Neuronal stem cell (in vitro differentiated cells): ENCODE measurements around the gene LUC7L2.

ENCODE experiments used
- DNase-seq: peaks from one replicate; pipeline ENCODE4 v3.0.0-alpha.2; 2013; ENCODE audit warnings: low spot score
- H2AFZ ChIP-seq: one replicate; pipeline ENCODE4 v1.6.1; 2013; ENCODE audit warnings: mild to moderate bottlenecking, low read length, inconsistent platforms
- H2AK5ac ChIP-seq: 2 replicates; pipeline ENCODE4 v1.6.1; 2013; ENCODE audit warnings: low read depth, mild to moderate bottlenecking, inconsistent platforms, low read length, moderate library complexity, mixed read lengths
- H2BK120ac ChIP-seq: 2 replicates; pipeline ENCODE4 v1.6.1; 2013; ENCODE audit warnings: low read depth, mild to moderate bottlenecking, inconsistent platforms, low read length, moderate library complexity, mixed read lengths
- H2BK12ac ChIP-seq: one replicate; pipeline ENCODE4 v1.6.1; 2013; ENCODE audit warnings: low read length, inconsistent platforms
- H2BK15ac ChIP-seq: 2 replicates; pipeline ENCODE4 v1.6.1; 2013; ENCODE audit warnings: mild to moderate bottlenecking, low read length, inconsistent platforms, mixed read lengths
- H2BK5ac ChIP-seq: one replicate; pipeline ENCODE4 v1.6.1; 2013; ENCODE audit warnings: inconsistent platforms, mild to moderate bottlenecking, low read length, moderate library complexity
- H3K14ac ChIP-seq: one replicate; pipeline ENCODE4 v1.6.1; 2013; ENCODE audit warnings: low read length, inconsistent platforms
- H3K18ac ChIP-seq: 2 replicates; pipeline ENCODE4 v1.6.1; 2013; ENCODE audit warnings: low read length, inconsistent platforms
- H3K23ac ChIP-seq: 2 replicates; pipeline ENCODE4 v1.6.1; 2013; ENCODE audit warnings: low read depth, mild to moderate bottlenecking, mixed read lengths, low read length, inconsistent platforms; ENCODE audit not compliant: poor library complexity
- H3K27ac ChIP-seq: replicated peaks from 3 replicates; pipeline ENCODE4 v1.5.1; 2013; ENCODE audit warnings: low read length, inconsistent platforms
- H3K27me3 ChIP-seq, 3 experiments: 2 replicates each; pipeline ENCODE4 v1.6.1; 2013; ENCODE audit warnings: low read length in 3 of 3, mild to moderate bottlenecking in 2 of 3, inconsistent platforms in 1 of 3, low read depth in 1 of 3, mixed read lengths in 1 of 3, moderate library complexity in 1 of 3; ENCODE audit not compliant: control insufficient read depth in 3 of 3, insufficient read depth in 3 of 3
- H3K36me3 ChIP-seq, 2 donors: replicated peaks in 1 of 2; 2 replicates each; pipeline ENCODE4 v1.6.1; 2013; ENCODE audit warnings: low read length in 2 of 2; ENCODE audit not compliant: control insufficient read depth in 2 of 2, insufficient read depth in 2 of 2
- H3K4ac ChIP-seq: 2 replicates; pipeline ENCODE4 v1.6.1; 2013; ENCODE audit warnings: inconsistent platforms, mild to moderate bottlenecking, low read length, moderate library complexity
- H3K4me1 ChIP-seq, 2 donors: 1 replicate in 1 of 2; 2 replicates in 1 of 2; pipeline ENCODE4 v1.6.1; 2013; ENCODE audit warnings: low read length in 2 of 2, low read depth in 1 of 2; ENCODE audit not compliant: control insufficient read depth in 2 of 2, insufficient read depth in 1 of 2
- H3K4me2 ChIP-seq: one replicate; pipeline ENCODE4 v1.6.1; 2013; ENCODE audit warnings: mild to moderate bottlenecking, low read length, inconsistent platforms; ENCODE audit not compliant: insufficient read depth, poor library complexity, severe bottlenecking
- H3K4me3 ChIP-seq, 2 donors: 2 replicates each; pipeline ENCODE4 v1.5.1; 2013; ENCODE audit warnings: low read length in 2 of 2, mild to moderate bottlenecking in 2 of 2, inconsistent platforms in 1 of 2, moderate library complexity in 1 of 2
- H3K79me1 ChIP-seq: one replicate; pipeline ENCODE4 v1.6.1; 2013; ENCODE audit warnings: low read depth, mild to moderate bottlenecking, inconsistent platforms, low read length, moderate library complexity
- H3K9ac ChIP-seq: one replicate; pipeline ENCODE4 v1.6.1; 2013; ENCODE audit warnings: mild to moderate bottlenecking, low read depth, low read length, inconsistent platforms; ENCODE audit not compliant: poor library complexity
- H3K9me3 ChIP-seq, 2 donors: replicated peaks in 1 of 2; 2 replicates each; pipeline versions ENCODE3 to v1.6.1; 2013; ENCODE audit warnings: low read length in 2 of 2, mild to moderate bottlenecking in 2 of 2, inconsistent platforms in 1 of 2, low read depth in 1 of 2, mixed read lengths in 1 of 2, moderate library complexity in 1 of 2; ENCODE audit not compliant: control insufficient read depth in 2 of 2, insufficient read depth in 1 of 2
- H4K8ac ChIP-seq: one replicate; pipeline ENCODE4 v1.6.1; 2013; ENCODE audit warnings: low read depth, mild to moderate bottlenecking, inconsistent platforms, low read length, moderate library complexity
- H4K91ac ChIP-seq: one replicate; pipeline ENCODE4 v1.6.1; 2013; ENCODE audit warnings: low read length, low read depth, mild to moderate bottlenecking, inconsistent platforms; ENCODE audit not compliant: poor library complexity
- WGBS, 2 donors: extraction: QIAGEN DNeasy Blood & Tissue Kit; methylation state at CpG; one replicate each; pipeline ENCODE4 v1.1.7; 2013; ENCODE audit warnings: missing lambda C conversion rate in 2 of 2, mixed read lengths in 1 of 2; ENCODE audit not compliant: insufficient read length in 2 of 2, insufficient replicate concordance in 1 of 2; ENCODE audit errors: extremely low coverage in 2 of 2; 5-methylcytosine and 5-hydroxymethylcytosine counted together

LUC7L2 gene

DNA sequence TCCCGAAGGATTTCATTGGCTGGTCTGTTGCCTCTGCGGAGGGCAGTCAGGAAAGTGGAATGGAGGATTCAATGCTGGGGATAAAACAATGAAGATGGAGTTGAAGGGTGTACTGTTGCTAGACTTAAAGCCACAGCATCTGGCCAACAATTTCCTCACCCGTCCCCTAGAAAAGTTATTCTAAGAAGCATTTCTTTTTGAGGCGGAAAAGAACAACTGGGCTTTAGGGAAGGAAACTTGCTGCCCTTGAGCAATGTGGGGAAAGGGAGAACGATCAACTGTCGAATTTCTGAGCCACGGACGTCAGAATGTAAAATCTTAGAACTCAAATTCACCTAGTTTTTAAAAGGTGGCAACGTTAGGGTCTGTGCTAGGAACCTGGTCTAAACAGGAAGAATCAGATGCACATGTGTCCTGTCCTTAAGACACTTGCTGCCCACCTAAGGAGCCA lies 17.9 kb upstream of the LUC7L2 start:
- Histone ChIP-seq H3K4me1 (peaks cover 0 to 4% of the 10 kb centered on the region in 2 donors), H3K14ac (no peak overlapping the region), H2AK5ac (no peak overlapping the region), H3K9me3 (peaks cover 2 to 10% of the 10 kb centered on the region in 2 donors), H4K91ac (no peak overlapping the region), H3K36me3 (peaks cover 6 to 37% of the 10 kb centered on the region in 2 donors), H3K79me1 (no peaks in the 10 kb centered on the region), H2BK12ac (no peak overlapping the region), H2AFZ (peak overlapping the region; percentile 88), H4K8ac (no peak overlapping the region), H2BK5ac (no peak overlapping the region), H3K4me2 (peak overlapping the region; percentile 60), H3K23ac (peak overlapping the region; percentile 62), H3K27ac (peak overlapping the region; percentile 99), H3K27me3 (no peaks in the 10 kb centered on the region), H3K9ac (no peak overlapping the region), H3K18ac (no peak overlapping the region), H3K4ac (no peak overlapping the region), H2BK120ac (no peak overlapping the region), H2BK15ac (no peak overlapping the region), H3K4me3 (peak overlapping the region; percentile 74 to 99)
- no CpG with 5 or more reads among the region's 9 CpGs for WGBS, 2 donors
- no peak for DNase-seq

DNA sequence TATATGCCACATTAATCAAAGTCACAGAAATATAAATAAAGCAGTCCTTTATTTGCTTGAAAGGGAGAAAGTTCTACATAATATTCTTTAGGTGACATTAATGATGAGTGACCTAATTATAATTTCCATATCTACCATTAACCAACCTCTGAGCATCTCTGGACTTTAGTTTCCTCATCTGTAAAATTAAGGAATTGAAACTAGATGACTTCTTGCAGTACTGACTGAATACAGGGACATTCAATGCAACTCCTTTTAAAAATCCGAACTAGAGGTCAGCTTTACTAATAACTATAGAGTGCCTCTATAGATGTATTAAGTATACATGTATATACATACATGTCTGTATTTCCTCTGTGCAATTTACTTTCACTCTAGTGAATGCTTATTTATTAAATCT lies 14.7 kb upstream of the LUC7L2 start:
- H2AFZ ChIP-seq = no peak overlapping the region

DNA sequence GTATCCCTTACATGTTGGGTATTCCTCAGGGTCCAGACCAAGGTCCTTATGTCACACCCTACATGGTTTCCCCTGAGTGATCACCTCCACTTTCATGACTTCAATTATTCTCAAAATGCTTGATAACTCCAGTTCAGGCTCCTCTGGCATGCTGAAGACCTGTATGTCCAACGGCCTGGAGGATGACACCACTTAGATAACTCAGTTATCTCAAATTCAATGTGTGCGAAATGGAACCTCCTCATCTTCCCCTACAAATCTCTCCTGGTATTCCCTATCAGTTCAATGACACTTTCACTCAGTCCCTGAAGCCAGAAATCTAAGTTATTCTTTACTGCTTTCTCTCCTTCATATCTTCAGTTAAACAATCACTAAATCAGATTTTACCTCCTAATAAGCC lies 8.7 kb upstream of the LUC7L2 start:
- no peak overlapping the region for H3K4me2 ChIP-seq
- no peak overlapping the region for H3K14ac ChIP-seq
- no peak overlapping the region for H3K4ac ChIP-seq
- no peak overlapping the region for H2AFZ ChIP-seq
- H3K79me1 ChIP-seq = no peaks in the 10 kb centered on the region
- no peaks in the 10 kb centered on the region for H3K27me3 ChIP-seq
- H3K23ac ChIP-seq = no peak overlapping the region
- peaks cover 3 to 65% of the 10 kb centered on the region in 2 donors for H3K36me3 ChIP-seq
- no peak overlapping the region for H3K9ac ChIP-seq
- no peak overlapping the region for H2BK12ac ChIP-seq
- H4K91ac ChIP-seq = no peak overlapping the region
- H2BK15ac ChIP-seq = no peak overlapping the region
- H3K18ac ChIP-seq = no peak overlapping the region
- no CpG with 5 or more reads among the region's 2 CpGs for WGBS, 2 donors
- no peak overlapping the region for H4K8ac ChIP-seq
- no peak overlapping the region for H3K27ac ChIP-seq
- no peak for DNase-seq
- H2BK120ac ChIP-seq = no peak overlapping the region
- H2BK5ac ChIP-seq = no peak overlapping the region
- no peak overlapping the region for H2AK5ac ChIP-seq
- H3K4me3 ChIP-seq = no peak overlapping the region
- no peaks in the 10 kb centered on the region for H3K9me3 ChIP-seq
- H3K4me1 ChIP-seq = no peaks in the 10 kb centered on the region

More for the DNA sequence above, 14.7 kb upstream of the LUC7L2 start:
- no peak overlapping the region for H3K4me3 ChIP-seq
- no peak overlapping the region for H2BK5ac ChIP-seq
- H3K36me3 ChIP-seq = peaks cover 6 to 66% of the 10 kb centered on the region in 2 donors
- no peaks in the 10 kb centered on the region for H3K27me3 ChIP-seq
- no peak overlapping the region for H3K14ac ChIP-seq
- no peak overlapping the region for H3K27ac ChIP-seq
- DNase-seq = no peak
- no peak overlapping the region for H2BK120ac ChIP-seq
- no peak overlapping the region for H2AK5ac ChIP-seq
- no peak overlapping the region for H4K91ac ChIP-seq
- no peak overlapping the region for H2BK15ac ChIP-seq
- no peak overlapping the region for H3K18ac ChIP-seq
- no peaks in the 10 kb centered on the region for H3K9me3 ChIP-seq
- H3K4ac ChIP-seq = no peak overlapping the region
- H3K4me1 ChIP-seq = peaks cover 0 to 4% of the 10 kb centered on the region in 2 donors
- H3K79me1 ChIP-seq = no peaks in the 10 kb centered on the region
- no peak overlapping the region for H2BK12ac ChIP-seq
- no peak overlapping the region for H4K8ac ChIP-seq
- no CpG with 5 or more reads among the region's 1 CpG for WGBS, 2 donors
- H3K9ac ChIP-seq = no peak overlapping the region
- no peak overlapping the region for H3K23ac ChIP-seq
- no peak overlapping the region for H3K4me2 ChIP-seq

DNA sequence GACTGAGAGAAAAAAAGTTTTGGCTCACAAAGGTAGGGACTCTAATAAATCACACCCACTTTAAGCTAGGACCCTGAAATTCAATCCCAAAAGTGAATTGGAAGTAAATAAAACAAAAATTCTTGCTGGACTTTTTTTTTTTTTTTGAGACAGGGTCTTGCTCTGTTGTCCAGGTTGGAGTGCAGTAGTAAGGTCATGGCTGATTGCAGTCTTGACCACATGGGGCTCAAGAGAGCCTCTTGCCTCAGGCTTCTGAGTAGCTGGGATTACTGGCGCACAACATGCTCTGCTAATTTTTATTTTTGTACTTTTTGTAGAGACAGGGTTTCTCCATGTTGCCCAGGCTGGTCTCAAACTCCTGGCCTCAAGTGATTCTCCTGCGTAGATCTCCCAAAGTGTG lies 5.0 kb upstream of the LUC7L2 start:
- Histone ChIP-seq H3K4ac (no peak overlapping the region), H3K27me3 (no peaks in the 10 kb centered on the region), H2AK5ac (no peak overlapping the region), H2BK15ac (no peak overlapping the region), H3K14ac (no peak overlapping the region), H2BK12ac (no peak overlapping the region), H3K9ac (no peak overlapping the region), H4K91ac (no peak overlapping the region), H2BK120ac (no peak overlapping the region), H3K79me1 (peaks cover 2% of the 10 kb centered on the region), H4K8ac (no peak overlapping the region), H3K4me3 (no peak overlapping the region), H3K4me2 (no peak overlapping the region), H2BK5ac (no peak overlapping the region), H3K23ac (no peak overlapping the region), H3K27ac (no peak overlapping the region), H3K4me1 (no peaks in the 10 kb centered on the region), H2AFZ (no peak overlapping the region), H3K9me3 (peaks cover 0 to 7% of the 10 kb centered on the region in 2 donors), H3K18ac (no peak overlapping the region), H3K36me3 (peaks cover 0 to 33% of the 10 kb centered on the region in 2 donors)
- no peak for DNase-seq
- no CpG with 5 or more reads among the region's 2 CpGs for WGBS, 2 donors
